ENCODE data around the gene BMP5.

GRCh38 chr6:55853008-55854001 is 22.1 kb downstream of the BMP5 start:
- TF ChIP-seq CTCF (IDR thresholded peaks at IDR 0.05; ENCODE audit: low read depth, low read length, poor library complexity, severe bottlenecking) (no peak), EZH2phosphoT487 (IDR thresholded peaks at IDR 0.05; ENCODE audit: borderline replicate concordance, low read length) (no peak)
